GM12801 (cell line): ENCODE measurements around the gene DCDC2C.

Experiments
- TF ChIP-seq, protein P1 (sequence below): IDR thresholded peaks from one replicate; pipeline ENCODE4 v1.5.1; 2011; ENCODE audit warnings: control low read depth; ENCODE audit not compliant: insufficient read length; ENCODE audit errors: extremely low read depth

DCDC2C gene

DNA sequence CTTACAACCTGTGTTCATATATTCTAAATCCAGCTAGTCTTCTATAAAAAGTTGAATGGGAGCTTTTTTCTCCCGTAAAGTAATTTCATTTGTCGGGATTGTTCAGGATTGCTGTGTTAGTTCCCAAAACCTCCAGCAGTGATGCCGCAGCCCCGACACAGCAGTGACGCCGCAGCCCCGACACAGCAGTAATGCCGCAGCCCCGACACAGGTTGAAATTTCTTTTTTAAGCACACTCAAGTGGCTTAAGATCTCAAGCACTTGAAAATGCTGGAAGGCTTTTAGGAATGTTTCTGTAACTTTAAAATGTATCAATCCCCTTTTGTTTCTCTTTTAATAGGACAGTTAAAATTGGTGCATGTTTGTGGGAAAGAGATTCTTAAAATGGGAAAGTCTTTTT lies 145.4 kb downstream of the DCDC2C start:
- TF ChIP-seq, protein P1, sequence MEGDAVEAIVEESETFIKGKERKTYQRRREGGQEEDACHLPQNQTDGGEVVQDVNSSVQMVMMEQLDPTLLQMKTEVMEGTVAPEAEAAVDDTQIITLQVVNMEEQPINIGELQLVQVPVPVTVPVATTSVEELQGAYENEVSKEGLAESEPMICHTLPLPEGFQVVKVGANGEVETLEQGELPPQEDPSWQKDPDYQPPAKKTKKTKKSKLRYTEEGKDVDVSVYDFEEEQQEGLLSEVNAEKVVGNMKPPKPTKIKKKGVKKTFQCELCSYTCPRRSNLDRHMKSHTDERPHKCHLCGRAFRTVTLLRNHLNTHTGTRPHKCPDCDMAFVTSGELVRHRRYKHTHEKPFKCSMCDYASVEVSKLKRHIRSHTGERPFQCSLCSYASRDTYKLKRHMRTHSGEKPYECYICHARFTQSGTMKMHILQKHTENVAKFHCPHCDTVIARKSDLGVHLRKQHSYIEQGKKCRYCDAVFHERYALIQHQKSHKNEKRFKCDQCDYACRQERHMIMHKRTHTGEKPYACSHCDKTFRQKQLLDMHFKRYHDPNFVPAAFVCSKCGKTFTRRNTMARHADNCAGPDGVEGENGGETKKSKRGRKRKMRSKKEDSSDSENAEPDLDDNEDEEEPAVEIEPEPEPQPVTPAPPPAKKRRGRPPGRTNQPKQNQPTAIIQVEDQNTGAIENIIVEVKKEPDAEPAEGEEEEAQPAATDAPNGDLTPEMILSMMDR, result no peak

DNA sequence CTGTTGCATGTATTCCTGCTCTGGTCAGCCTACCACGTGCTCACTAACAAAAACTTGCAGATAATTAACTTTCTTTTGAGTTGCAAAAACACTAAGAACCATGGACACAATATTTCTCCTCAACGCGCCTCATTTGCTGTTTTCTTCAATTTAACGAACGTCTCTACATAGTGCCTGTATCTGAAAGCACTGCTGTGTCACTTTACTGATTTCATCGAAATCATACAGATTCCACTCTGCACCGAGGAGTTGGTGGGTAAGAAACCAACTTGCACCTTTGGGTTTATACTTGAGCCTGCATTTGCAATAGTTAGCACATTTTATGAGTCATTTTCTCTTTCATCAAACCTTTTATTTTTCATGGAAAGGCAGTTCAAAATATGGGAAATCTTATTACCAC lies 145.8 kb downstream of the DCDC2C start:
- TF ChIP-seq, protein P1, result no peak

DNA sequence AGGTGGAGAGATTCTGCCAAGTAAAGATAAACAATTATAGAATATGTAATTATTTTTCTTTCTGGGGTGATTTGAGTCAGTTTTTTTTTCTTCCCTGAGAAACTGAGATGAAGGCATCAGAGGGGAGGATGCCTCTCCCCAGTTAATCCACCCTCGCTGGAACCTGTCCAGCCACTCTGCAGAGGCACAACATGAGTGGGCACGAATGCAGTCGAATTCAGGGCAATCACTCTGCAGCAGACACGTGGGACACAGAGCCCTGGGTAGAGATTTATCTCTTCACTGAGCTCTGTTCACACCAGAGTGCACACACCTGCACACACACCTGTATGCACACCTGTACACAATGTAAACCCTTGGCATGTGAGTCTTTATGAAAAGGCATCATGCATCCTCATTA lies 154.2 kb downstream of the DCDC2C start:
- TF ChIP-seq, protein P1, result no peak

DNA sequence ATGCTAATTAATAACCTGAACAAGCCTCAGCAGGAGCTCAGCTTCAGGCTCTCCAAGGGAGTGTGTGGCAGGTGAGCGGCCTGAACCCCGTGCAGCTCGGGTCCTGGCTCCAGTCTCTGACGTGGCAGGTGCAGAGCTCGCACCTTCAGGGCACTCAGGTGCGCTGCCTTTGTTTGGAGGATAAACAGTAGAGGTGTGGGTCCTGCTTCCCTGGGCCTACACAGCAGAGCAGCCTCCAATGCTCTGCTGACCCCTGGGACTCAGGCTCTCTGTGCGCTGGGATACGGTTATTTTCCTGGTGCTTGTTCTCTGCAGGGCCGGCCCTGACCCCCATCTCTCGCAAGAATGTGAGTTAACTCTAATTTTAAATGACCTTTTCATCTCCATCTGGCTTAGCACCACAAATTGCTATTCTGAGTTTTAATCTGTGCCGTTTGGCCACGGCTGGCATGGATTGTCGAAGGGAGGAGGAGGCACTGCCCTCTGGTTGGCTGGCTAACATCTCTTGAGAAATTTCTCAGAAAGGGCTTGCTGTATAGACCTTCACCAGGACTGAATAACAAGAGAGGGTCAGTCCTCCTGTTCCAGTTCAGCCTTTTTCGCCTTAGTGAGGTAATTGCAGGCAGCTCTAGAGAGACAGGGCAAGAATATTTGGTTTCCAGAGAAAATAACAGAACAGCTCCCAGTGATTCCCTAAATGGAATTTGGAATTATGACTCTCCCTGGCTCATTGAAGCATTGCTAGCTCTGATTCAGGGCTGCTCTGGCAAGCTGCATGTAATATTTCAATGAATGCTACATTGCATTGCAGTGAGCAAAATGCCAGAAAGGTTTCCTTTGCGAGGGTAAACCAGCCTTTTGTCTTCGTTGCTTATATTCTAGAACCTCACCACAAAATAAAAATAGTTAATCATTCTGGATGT lies 161.8 kb downstream of the DCDC2C start:
- TF ChIP-seq, protein P1, result no peak

DNA sequence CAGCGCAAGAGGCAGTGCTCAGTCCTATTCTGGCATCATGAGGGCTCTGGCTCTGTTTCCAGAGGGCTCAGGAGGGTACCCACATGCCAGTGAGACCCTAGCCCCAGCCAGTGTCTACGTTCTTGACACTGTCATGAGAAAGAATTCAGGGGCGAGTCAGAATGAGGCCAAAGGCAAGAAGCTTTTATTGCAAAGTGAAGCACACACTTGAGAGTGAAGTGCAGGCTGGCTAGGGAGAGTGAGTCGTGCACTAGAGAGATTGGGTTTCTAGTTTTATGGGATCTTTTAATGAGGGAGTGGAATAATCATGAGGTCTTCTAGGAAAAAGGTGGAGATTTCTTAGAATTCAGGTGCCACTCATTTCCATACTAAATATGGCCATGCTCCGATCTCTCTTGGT lies 164.1 kb downstream of the DCDC2C start:
- TF ChIP-seq, protein P1, result no peak

DNA sequence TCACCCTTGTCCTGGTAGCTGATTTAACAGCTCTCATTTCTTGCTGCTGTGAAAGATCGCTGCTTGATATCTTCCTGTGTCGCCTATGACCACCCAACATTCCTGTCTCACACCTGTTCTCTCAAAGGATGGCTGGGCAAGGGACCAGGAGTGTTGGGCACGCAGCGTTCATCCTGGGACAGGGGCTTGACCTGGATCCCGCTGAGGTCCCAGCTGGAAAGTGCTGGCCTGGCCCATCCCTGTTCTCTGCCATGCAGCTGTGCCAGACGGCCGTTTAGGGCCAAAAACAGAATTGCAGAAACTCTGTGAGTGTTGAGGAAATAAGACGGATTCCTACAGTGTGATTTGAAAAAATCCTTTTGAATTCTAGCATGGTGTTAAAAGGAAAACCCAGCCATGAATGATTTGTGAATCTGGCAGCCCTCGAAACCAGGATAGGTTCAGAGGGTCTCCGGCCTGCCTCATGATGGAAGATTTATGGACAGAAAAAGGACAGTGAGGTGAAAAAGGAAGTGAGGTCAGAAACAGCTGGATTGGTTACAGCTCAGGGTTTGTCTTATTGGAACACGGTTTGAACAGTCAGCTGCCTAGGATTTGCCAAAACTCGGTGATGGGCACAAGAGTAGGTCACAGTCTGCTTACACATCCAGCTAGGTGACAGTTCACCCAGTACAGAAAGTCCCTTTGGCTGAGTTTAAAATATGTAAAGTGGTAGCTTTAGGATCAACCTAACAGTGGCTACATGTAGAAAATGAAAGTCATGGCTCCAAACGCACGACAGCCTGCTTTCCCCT lies 164.8 kb downstream of the DCDC2C start:
- TF ChIP-seq, protein P1, result no peak

DNA sequence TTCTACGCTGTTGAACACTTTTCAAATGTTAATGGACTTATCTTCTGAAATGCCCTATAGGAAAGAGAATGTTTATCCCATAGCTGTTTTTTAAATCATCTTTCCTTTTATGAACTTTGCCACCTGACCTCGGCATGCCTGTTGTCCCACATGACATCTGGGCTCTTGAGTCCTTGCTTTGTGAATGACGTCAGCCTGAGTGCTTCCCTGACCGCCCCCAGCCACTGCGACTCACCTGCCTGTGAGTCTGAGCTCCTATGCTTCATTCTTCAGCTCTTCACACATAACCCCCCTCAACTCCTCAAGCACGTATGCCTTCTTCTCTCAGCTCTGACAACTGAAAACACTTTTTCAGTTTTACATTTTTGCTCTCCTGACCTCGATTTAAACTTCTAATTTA lies 166.8 kb downstream of the DCDC2C start:
- TF ChIP-seq, protein P1, result no peak
